ENCODE measurements around the gene ACOT12. TPM values are rescaled to one million over a fixed set of nuclear protein-coding genes. Genes with fewer than 3 reads are reported as not detected.

Gene ACOT12
- polyA plus RNA-seq, 2 of the 4 experiments (the other 2 are of a cell fraction), result 0.08 TPM; not detected in 1

DNA sequence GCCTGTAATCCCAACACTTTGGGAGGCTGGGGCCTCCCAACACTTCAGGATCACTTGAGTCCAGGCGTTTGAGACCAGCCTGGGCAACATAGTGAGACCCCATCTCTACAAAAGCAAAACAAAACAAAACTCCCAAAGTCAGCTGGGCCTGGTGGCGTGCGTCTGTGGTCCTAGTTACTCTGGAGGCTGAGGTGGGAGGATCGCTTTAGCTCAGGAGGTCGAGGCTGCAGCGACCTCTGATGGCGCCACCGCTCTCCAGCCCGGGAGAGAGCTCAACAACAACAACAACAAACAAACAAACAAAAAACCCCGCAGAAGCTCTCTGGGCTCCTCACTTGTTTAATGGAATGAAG lies 528 bp downstream of the ACOT12 start:
- ChIA-PET CTCF (interaction anchor here (0.8 to 1.3 kb wide), 3 partner anchors 17 to 94 kb away, joined by 3 to 4 read pairs (median 4); no protein-coding TSS in a partner anchor), POLR2A (no interaction called here)
- Histone ChIP-seq H3K4me1 (no peaks in the 10 kb centered on the region), H3K4me3 (peak overlapping the region; percentile 73), H3K9me3 (no peaks in the 10 kb centered on the region), H3K4me2 (peak overlapping the region; percentile 96), H3K27ac (peak overlapping the region; percentile 61 to 76; a peak in 5 of 6 replicates)
- WGBS (ENCODE audit: missing lambda C conversion rate), result 17% methylated on average over 10 of the region's 10 CpGs
- TF ChIP-seq TP53 (CRISPR knock-in tag; IDR thresholded peaks at IDR 0.05) (no peak), POLR2AphosphoS2 (conservative IDR thresholded peaks at IDR 0.05; ENCODE audit: low read length) (no peak), MAFK (IDR thresholded peaks at IDR 0.05; ENCODE audit: partially characterized antibody) (no peak), BCL3 (IDR thresholded peaks at IDR 0.05) (no peak), PHF8 (IDR thresholded peaks at IDR 0.05; ENCODE audit: borderline replicate concordance, low read depth) (no peak), RNF2 (IDR thresholded peaks at IDR 0.05; ENCODE audit: borderline replicate concordance, low read depth) (0 out of 2 replicates have a peak, but pooled peaks have one; percentile 63), RAD21 (conservative IDR thresholded peaks at IDR 0.05 in 1 of 2, IDR thresholded peaks at IDR 0.05 in 1 of 2) (peak; percentile 8 to 15; a peak in 1 of 5 replicates)
- TF ChIP-seq, protein P1, sequence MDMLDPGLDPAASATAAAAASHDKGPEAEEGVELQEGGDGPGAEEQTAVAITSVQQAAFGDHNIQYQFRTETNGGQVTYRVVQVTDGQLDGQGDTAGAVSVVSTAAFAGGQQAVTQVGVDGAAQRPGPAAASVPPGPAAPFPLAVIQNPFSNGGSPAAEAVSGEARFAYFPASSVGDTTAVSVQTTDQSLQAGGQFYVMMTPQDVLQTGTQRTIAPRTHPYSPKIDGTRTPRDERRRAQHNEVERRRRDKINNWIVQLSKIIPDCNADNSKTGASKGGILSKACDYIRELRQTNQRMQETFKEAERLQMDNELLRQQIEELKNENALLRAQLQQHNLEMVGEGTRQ (IDR thresholded peaks at IDR 0.05), result no peak
- TF ChIP-seq, protein P2, sequence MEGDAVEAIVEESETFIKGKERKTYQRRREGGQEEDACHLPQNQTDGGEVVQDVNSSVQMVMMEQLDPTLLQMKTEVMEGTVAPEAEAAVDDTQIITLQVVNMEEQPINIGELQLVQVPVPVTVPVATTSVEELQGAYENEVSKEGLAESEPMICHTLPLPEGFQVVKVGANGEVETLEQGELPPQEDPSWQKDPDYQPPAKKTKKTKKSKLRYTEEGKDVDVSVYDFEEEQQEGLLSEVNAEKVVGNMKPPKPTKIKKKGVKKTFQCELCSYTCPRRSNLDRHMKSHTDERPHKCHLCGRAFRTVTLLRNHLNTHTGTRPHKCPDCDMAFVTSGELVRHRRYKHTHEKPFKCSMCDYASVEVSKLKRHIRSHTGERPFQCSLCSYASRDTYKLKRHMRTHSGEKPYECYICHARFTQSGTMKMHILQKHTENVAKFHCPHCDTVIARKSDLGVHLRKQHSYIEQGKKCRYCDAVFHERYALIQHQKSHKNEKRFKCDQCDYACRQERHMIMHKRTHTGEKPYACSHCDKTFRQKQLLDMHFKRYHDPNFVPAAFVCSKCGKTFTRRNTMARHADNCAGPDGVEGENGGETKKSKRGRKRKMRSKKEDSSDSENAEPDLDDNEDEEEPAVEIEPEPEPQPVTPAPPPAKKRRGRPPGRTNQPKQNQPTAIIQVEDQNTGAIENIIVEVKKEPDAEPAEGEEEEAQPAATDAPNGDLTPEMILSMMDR (IDR thresholded peaks at IDR 0.05), result peak; percentile 41
- no peak for DNase-seq (ENCODE audit: low read depth in 1 of 2, low spot score in 1 of 2)
- FAIRE-seq, result no peak
- peak; percentile 17 to 42; a peak in 4 of 6 replicates for ATAC-seq

- no peak for DNase-seq (ENCODE audit: low read depth in 1 of 2, low spot score in 1 of 2)
- ChIA-PET CTCF (no interaction called here), POLR2A (no interaction called here)
- Histone ChIP-seq H3K9me3 (no peaks in the 10 kb centered on the region), H3K27ac (no peak overlapping the region), H3K4me1 (no peaks in the 10 kb centered on the region), H3K4me3 (no peak overlapping the region), H3K4me2 (no peak overlapping the region)
- FAIRE-seq, result no peak
- TF ChIP-seq NPAS2 (CRISPR knock-in tag; IDR thresholded peaks at IDR 0.05; ENCODE audit: borderline replicate concordance) (no peak), GATA3 (IDR thresholded peaks at IDR 0.05; ENCODE audit: borderline replicate concordance) (no peak), FOSB (CRISPR knock-in tag; IDR thresholded peaks at IDR 0.05) (no peak), MAX (IDR thresholded peaks at IDR 0.05) (no peak), NFE2L2 (conservative IDR thresholded peaks at IDR 0.05; ENCODE audit: low read length) (no peak), SMC3 (IDR thresholded peaks at IDR 0.05) (no peak), BHLHE40 (IDR thresholded peaks at IDR 0.05; ENCODE audit: low read depth, low read length) (no peak), FOXS1 (CRISPR knock-in tag; IDR thresholded peaks at IDR 0.05) (no peak), HDAC2 (IDR thresholded peaks at IDR 0.05) (no peak), E2F6 (IDR thresholded peaks at IDR 0.05; ENCODE audit: borderline replicate concordance, low read depth) (no peak)
- ATAC-seq, result no peak; a peak in 1 of 6 replicates
Measured at GRCh38 chr5:81389025-81389424, 4.9 kb downstream of the ACOT12 start.

- H3K4me1 ChIP-seq, result no peaks in the 10 kb centered on the region
- H3K27ac ChIP-seq, result no peak overlapping the region
- H3K9me3 ChIP-seq, result no peaks in the 10 kb centered on the region
- CTCF ChIA-PET, result interaction anchor here (1.6 kb wide), 1 partner anchor 89 kb away, joined by 5 read pairs; no protein-coding TSS in a partner anchor
- FAIRE-seq (no peak), ATAC-seq (no peak), DNase-seq (ENCODE audit: low read depth in 1 of 2, low spot score in 1 of 2) (no peak)
- POLR2A ChIA-PET, result no interaction called here
- H3K4me3 ChIP-seq, result no peak overlapping the region
- no peak overlapping the region for H3K4me2 ChIP-seq
- 50% methylated on average over 4 of the region's 4 CpGs for WGBS (ENCODE audit: missing lambda C conversion rate)
- no peak for TF ChIP-seq ATOH8 (CRISPR knock-in tag; IDR thresholded peaks at IDR 0.05; ENCODE audit: low read depth)
- no peak for TF ChIP-seq ZSCAN20 (CRISPR knock-in tag; IDR thresholded peaks at IDR 0.05)
- no peak for TF ChIP-seq MAFK (IDR thresholded peaks at IDR 0.05; ENCODE audit: partially characterized antibody)
- no peak for TF ChIP-seq RCOR1 (IDR thresholded peaks at IDR 0.05; ENCODE audit: low read depth, low read length)
- no peak for TF ChIP-seq MAX (IDR thresholded peaks at IDR 0.05)
- TF ChIP-seq FOSB (CRISPR knock-in tag; IDR thresholded peaks at IDR 0.05), result no peak
- TF ChIP-seq TP53 (CRISPR knock-in tag; IDR thresholded peaks at IDR 0.05), result no peak
- no peak for TF ChIP-seq SREBF2 (IDR thresholded peaks at IDR 0.05)
- TF ChIP-seq, protein P2 (IDR thresholded peaks at IDR 0.05), result no peak
- TF ChIP-seq, protein P3, sequence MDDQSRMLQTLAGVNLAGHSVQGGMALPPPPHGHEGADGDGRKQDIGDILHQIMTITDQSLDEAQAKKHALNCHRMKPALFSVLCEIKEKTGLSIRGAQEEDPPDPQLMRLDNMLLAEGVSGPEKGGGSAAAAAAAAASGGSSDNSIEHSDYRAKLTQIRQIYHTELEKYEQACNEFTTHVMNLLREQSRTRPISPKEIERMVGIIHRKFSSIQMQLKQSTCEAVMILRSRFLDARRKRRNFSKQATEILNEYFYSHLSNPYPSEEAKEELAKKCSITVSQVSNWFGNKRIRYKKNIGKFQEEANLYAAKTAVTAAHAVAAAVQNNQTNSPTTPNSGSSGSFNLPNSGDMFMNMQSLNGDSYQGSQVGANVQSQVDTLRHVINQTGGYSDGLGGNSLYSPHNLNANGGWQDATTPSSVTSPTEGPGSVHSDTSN (IDR thresholded peaks at IDR 0.05), result no peak
- TF ChIP-seq RAD21 (conservative IDR thresholded peaks at IDR 0.05 in 1 of 2, IDR thresholded peaks at IDR 0.05 in 1 of 2), result no peak
Measured at GRCh38 chr5:81388169-81388568, 5.8 kb downstream of the ACOT12 start.
